ENCODE data around the gene SLC52A3.

DNA sequence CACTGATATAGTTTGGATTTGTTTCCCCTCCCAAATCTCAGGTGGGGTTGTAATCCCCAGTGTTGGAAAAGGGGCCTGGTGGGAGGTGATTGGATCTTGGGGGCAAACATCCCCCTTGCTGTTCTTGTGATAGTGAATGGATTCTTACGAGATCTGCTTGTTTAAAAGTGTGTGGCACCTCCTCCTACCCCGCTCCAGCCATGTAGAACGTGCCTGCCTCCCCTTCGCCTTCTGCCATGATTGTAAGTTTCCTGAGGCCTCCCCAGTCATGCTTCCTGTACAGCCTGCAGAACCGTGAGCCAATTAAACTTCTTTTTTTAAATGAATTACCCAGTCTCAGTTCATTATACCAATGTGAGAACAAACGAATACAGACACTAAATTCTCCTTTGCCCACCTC lies 26.7 kb downstream of the SLC52A3 start:
- TF ChIP-seq BACH1 (tag; IDR thresholded peaks at IDR 0.05) (no peak), POLR2A (conservative IDR thresholded peaks at IDR 0.05) (no peak), FOXK2 (conservative IDR thresholded peaks at IDR 0.05 in 1 of 2, IDR thresholded peaks at IDR 0.05 in 1 of 2; ENCODE audit: low read depth in 2 of 2) (no peak), SRSF1 (IDR thresholded peaks at IDR 0.05; ENCODE audit: low read depth, low read length) (no peak), SPI1 (IDR thresholded peaks at IDR 0.05; ENCODE audit: borderline replicate concordance, low read depth, low read length) (no peak), TAL1 (IDR thresholded peaks at IDR 0.05) (no peak), SRF (CRISPR knock-in tag; IDR thresholded peaks at IDR 0.05) (no peak), ZKSCAN8 (CRISPR knock-in tag; IDR thresholded peaks at IDR 0.05) (no peak), ZKSCAN1 (IDR thresholded peaks at IDR 0.05; ENCODE audit: low read depth, low read length) (no peak)
- TF ChIP-seq, protein P1, sequence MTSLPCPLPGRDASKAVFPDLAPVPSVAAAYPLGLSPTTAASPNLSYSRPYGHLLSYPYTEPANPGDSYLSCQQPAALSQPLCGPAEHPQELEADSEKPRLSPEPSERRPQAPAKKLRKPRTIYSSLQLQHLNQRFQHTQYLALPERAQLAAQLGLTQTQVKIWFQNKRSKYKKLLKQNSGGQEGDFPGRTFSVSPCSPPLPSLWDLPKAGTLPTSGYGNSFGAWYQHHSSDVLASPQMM (CRISPR knock-in tag; IDR thresholded peaks at IDR 0.05): no peak
- TF ChIP-seq, protein P2, sequence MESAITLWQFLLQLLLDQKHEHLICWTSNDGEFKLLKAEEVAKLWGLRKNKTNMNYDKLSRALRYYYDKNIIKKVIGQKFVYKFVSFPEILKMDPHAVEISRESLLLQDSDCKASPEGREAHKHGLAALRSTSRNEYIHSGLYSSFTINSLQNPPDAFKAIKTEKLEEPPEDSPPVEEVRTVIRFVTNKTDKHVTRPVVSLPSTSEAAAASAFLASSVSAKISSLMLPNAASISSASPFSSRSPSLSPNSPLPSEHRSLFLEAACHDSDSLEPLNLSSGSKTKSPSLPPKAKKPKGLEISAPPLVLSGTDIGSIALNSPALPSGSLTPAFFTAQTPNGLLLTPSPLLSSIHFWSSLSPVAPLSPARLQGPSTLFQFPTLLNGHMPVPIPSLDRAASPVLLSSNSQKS (CRISPR knock-in tag; IDR thresholded peaks at IDR 0.05): no peak

Data from K562 (cell line).